ENCODE measurements around the gene ARHGAP22. TPM values are rescaled to one million over a fixed set of nuclear protein-coding genes. Genes with fewer than 3 reads are reported as not detected.

Gene ARHGAP22
- total RNA-seq, 1 donor from 2014 or later = 3.8 TPM

GRCh38 chr10:48589266-48589665, 15.6 kb downstream of the ARHGAP22 start:
- Histone ChIP-seq H3K9me3 (replicated peaks) (peaks cover 13% of the 10 kb centered on the region), H3K4me3 (no peak overlapping the region), H3K36me3 (no peaks in the 10 kb centered on the region), H3K27ac (replicated peaks) (peak overlapping the region; percentile 70), H3K4me1 (peaks cover 30% of the 10 kb centered on the region), H3K27me3 (ENCODE audit: low read depth) (no peaks in the 10 kb centered on the region)
- no peak for TF ChIP-seq CTCF (IDR thresholded peaks at IDR 0.05; ENCODE audit: borderline replicate concordance)
- DNase-seq = no peak
- intact Hi-C loops (cut with micrococcal nuclease) = no loop called here

GRCh38 chr10:48587819-48588218, 17.1 kb downstream of the ARHGAP22 start:
- no peak for DNase-seq
- Histone ChIP-seq H3K27me3 (ENCODE audit: low read depth) (no peaks in the 10 kb centered on the region), H3K4me3 (no peak overlapping the region), H3K9me3 (replicated peaks) (peaks cover 13% of the 10 kb centered on the region), H3K4me1 (peaks cover 30% of the 10 kb centered on the region), H3K27ac (replicated peaks) (no peak overlapping the region), H3K36me3 (no peaks in the 10 kb centered on the region)
- no peak for TF ChIP-seq CTCF (IDR thresholded peaks at IDR 0.05; ENCODE audit: borderline replicate concordance)
- intact Hi-C loops (cut with micrococcal nuclease) = no loop called here

GRCh38 chr10:48587101-48587500, 17.8 kb downstream of the ARHGAP22 start:
- intact Hi-C loops (cut with micrococcal nuclease) = no loop called here
- peaks cover 13% of the 10 kb centered on the region for H3K9me3 ChIP-seq (replicated peaks)
- no peak overlapping the region for H3K4me3 ChIP-seq
- no peak for TF ChIP-seq CTCF (IDR thresholded peaks at IDR 0.05; ENCODE audit: borderline replicate concordance)
- no peak for DNase-seq
- no peak overlapping the region for H3K27ac ChIP-seq (replicated peaks)
- H3K27me3 ChIP-seq (ENCODE audit: low read depth) = no peaks in the 10 kb centered on the region
- no peaks in the 10 kb centered on the region for H3K36me3 ChIP-seq
- H3K4me1 ChIP-seq = peaks cover 30% of the 10 kb centered on the region

GRCh38 chr10:48582970-48583369, 21.9 kb downstream of the ARHGAP22 start:
- no peaks in the 10 kb centered on the region for H3K27me3 ChIP-seq (ENCODE audit: low read depth)
- no peak for TF ChIP-seq CTCF (IDR thresholded peaks at IDR 0.05; ENCODE audit: borderline replicate concordance)
- no peak for DNase-seq
- peaks cover 23% of the 10 kb centered on the region for H3K4me1 ChIP-seq
- peaks cover 13% of the 10 kb centered on the region for H3K9me3 ChIP-seq (replicated peaks)
- intact Hi-C loops (cut with micrococcal nuclease) = no loop called here
- no peaks in the 10 kb centered on the region for H3K36me3 ChIP-seq
- H3K4me3 ChIP-seq = no peak overlapping the region
- H3K27ac ChIP-seq (replicated peaks) = no peak overlapping the region

GRCh38 chr10:48580236-48580635, 24.6 kb downstream of the ARHGAP22 start:
- no peak for DNase-seq
- no peaks in the 10 kb centered on the region for H3K27me3 ChIP-seq (ENCODE audit: low read depth)
- H3K9me3 ChIP-seq (replicated peaks) = peaks cover 6% of the 10 kb centered on the region
- intact Hi-C loops (cut with micrococcal nuclease) = no loop called here
- H3K4me1 ChIP-seq = peaks cover 13% of the 10 kb centered on the region
- H3K4me3 ChIP-seq = no peak overlapping the region
- H3K36me3 ChIP-seq = no peaks in the 10 kb centered on the region
- H3K27ac ChIP-seq (replicated peaks) = no peak overlapping the region
- TF ChIP-seq CTCF (IDR thresholded peaks at IDR 0.05; ENCODE audit: borderline replicate concordance) = no peak
